HG03571 (cell line): ENCODE measurements around the gene ITGBL1.
A peak's percentile ranks its signal among the peaks of the same experiment; 100 is the strongest.
"Not testable (repeated sequence)": the region's sequence is repeated elsewhere in the genome, so short reads cannot be mapped to it uniquely, and the experiment has no call there.

Experiments
- ATAC-seq: cut with Tn5 transposase; IDR thresholded peaks from one replicate; pipeline ENCODE4 v1.9.1; 2021; ENCODE audit not compliant: unreplicated experiment

ITGBL1 gene

GRCh38 chr13:101512650-101513049 lies 60.2 kb downstream of the ITGBL1 start:
- ATAC-seq, result no peak

GRCh38 chr13:101514100-101514499 lies 61.6 kb downstream of the ITGBL1 start:
- no peak for ATAC-seq

GRCh38 chr13:101514695-101515275 lies 62.3 kb downstream of the ITGBL1 start:
- ATAC-seq, result peak; percentile 68

- ATAC-seq, result no peak
Observed at GRCh38 chr13:101515504-101515903, 63.0 kb downstream of the ITGBL1 start.

- ATAC-seq, result no peak
Observed at GRCh38 chr13:101516262-101516661, 63.8 kb downstream of the ITGBL1 start.

- ATAC-seq, result no peak
Observed at GRCh38 chr13:101520672-101521071, 68.2 kb downstream of the ITGBL1 start.

- ATAC-seq, result no peak
Observed at GRCh38 chr13:101521371-101521770, 68.9 kb downstream of the ITGBL1 start.

- no peak for ATAC-seq
Observed at GRCh38 chr13:101522607-101523006, 70.1 kb downstream of the ITGBL1 start.

GRCh38 chr13:101523154-101524131 lies 71.0 kb downstream of the ITGBL1 start:
- ATAC-seq, result no peak

- no peak for ATAC-seq
Observed at GRCh38 chr13:101527130-101527529, 74.7 kb downstream of the ITGBL1 start.

- no peak for ATAC-seq
Observed at GRCh38 chr13:101529422-101529821, 76.9 kb downstream of the ITGBL1 start.

- no peak for ATAC-seq
Observed at GRCh38 chr13:101530293-101530692, 77.8 kb downstream of the ITGBL1 start.

- no peak for ATAC-seq
Observed at GRCh38 chr13:101535192-101535746, 82.8 kb downstream of the ITGBL1 start.

- no peak for ATAC-seq
Observed at GRCh38 chr13:101536079-101536478, 83.6 kb downstream of the ITGBL1 start.

- ATAC-seq, result not testable (repeated sequence)
Observed at GRCh38 chr13:101544544-101544943, 92.1 kb downstream of the ITGBL1 start.

- no peak for ATAC-seq
Observed at GRCh38 chr13:101544979-101545378, 92.5 kb downstream of the ITGBL1 start.

GRCh38 chr13:101545521-101545920 lies 93.0 kb downstream of the ITGBL1 start:
- no peak for ATAC-seq

- ATAC-seq, result no peak
Observed at GRCh38 chr13:101552286-101552685, 99.8 kb downstream of the ITGBL1 start.

GRCh38 chr13:101552786-101553185 lies 100.3 kb downstream of the ITGBL1 start:
- ATAC-seq, result no peak

GRCh38 chr13:101554420-101555125 lies 102.1 kb downstream of the ITGBL1 start:
- ATAC-seq, result no peak

- ATAC-seq, result no peak
Observed at GRCh38 chr13:101555610-101556009, 103.1 kb downstream of the ITGBL1 start.
